ENCODE data around the gene GAST.

The GAST gene

GRCh38 chr17:41733348-41734138 lies 21.4 kb downstream of the GAST start:
- H3K4me3 ChIP-seq (ENCODE audit: low read depth, low read length): no peak overlapping the region

GRCh38 chr17:41734139-41734948 lies 22.2 kb downstream of the GAST start, which contains the start of gene HAP1:
Gene HAP1 (minus strand): TSS chr17:41734643. CDS start chr17:41734634, 9 bp downstream.
- H3K4me3 ChIP-seq (ENCODE audit: low read depth, low read length): no peak within 1 kb of the TSS
- no peak for TF ChIP-seq CTCF (IDR thresholded peaks at IDR 0.05; ENCODE audit: borderline replicate concordance, insufficient read depth, low read depth, low read length)

More at GRCh38 chr17:41733348-41734138, 21.4 kb downstream of the GAST start:
- no peak for TF ChIP-seq CTCF (IDR thresholded peaks at IDR 0.05; ENCODE audit: borderline replicate concordance, insufficient read depth, low read depth, low read length)

GRCh38 chr17:41734949-41735313 lies 22.8 kb downstream of the GAST start:
- TF ChIP-seq CTCF (IDR thresholded peaks at IDR 0.05; ENCODE audit: borderline replicate concordance, insufficient read depth, low read depth, low read length): no peak
- H3K4me3 ChIP-seq (ENCODE audit: low read depth, low read length): no peak overlapping the region

- H3K4me3 ChIP-seq (ENCODE audit: low read depth, low read length): no peak overlapping the region
- no peak for TF ChIP-seq CTCF (IDR thresholded peaks at IDR 0.05; ENCODE audit: borderline replicate concordance, insufficient read depth, low read depth, low read length)
These were observed 23.6 kb downstream of the GAST start for GRCh38 chr17:41735744-41736143.

GRCh38 chr17:41736983-41737679 lies 25.0 kb downstream of the GAST start:
- TF ChIP-seq CTCF (IDR thresholded peaks at IDR 0.05; ENCODE audit: borderline replicate concordance, insufficient read depth, low read depth, low read length): no peak
- no peak overlapping the region for H3K4me3 ChIP-seq (ENCODE audit: low read depth, low read length)

GRCh38 chr17:41737680-41738023 lies 25.5 kb downstream of the GAST start:
- TF ChIP-seq CTCF (IDR thresholded peaks at IDR 0.05; ENCODE audit: borderline replicate concordance, insufficient read depth, low read depth, low read length): no peak
- H3K4me3 ChIP-seq (ENCODE audit: low read depth, low read length): no peak overlapping the region
